GM12891 (cell line): Measurements from ENCODE around the gene PRR27.

Source experiments
- PAX5 ChIP-seq: IDR thresholded peaks from 2 replicates; pipeline ENCODE4 v1.6.1; 2011; ENCODE audit warnings: low read length, moderate library complexity, mild to moderate bottlenecking; ENCODE audit not compliant: insufficient read depth, severe bottlenecking
- POLR2A ChIP-seq: IDR thresholded peaks from 2 replicates; pipeline ENCODE4 v1.6.1; 2011; ENCODE audit warnings: low read depth, low read length, control low read depth
- POLR2AphosphoS5 ChIP-seq: IDR thresholded peaks from 2 replicates; pipeline ENCODE4 v1.6.1; 2011; ENCODE audit warnings: low read depth, low read length, control low read depth
- TAF1 ChIP-seq: IDR thresholded peaks from 2 replicates; pipeline ENCODE4 v1.6.1; 2011; ENCODE audit warnings: low read depth, low read length, control low read depth

DNA sequence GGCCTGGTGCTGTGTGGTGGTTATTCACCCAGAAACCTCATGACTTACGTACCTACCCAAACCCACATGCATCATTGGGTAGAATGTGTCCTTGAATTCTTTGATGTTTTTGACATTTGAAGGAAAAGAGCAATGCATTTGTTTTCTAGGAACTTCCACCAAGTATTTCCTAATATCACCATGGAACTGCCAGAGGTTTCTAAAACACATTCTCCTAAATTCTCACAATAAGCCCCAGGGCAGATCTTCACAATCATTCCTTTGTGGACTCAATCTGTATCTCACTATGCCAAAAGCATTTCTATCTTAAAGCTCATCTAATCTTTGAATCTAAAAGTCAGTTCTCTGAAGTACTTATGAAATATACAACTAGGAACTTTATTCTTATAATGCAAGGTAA is 33.2 kb downstream of the PRR27 start:
- TF ChIP-seq POLR2A (no peak), POLR2AphosphoS5 (no peak), TAF1 (no peak), PAX5 (no peak)
